ENCODE results near the gene SNED1.

SNED1 gene

DNA sequence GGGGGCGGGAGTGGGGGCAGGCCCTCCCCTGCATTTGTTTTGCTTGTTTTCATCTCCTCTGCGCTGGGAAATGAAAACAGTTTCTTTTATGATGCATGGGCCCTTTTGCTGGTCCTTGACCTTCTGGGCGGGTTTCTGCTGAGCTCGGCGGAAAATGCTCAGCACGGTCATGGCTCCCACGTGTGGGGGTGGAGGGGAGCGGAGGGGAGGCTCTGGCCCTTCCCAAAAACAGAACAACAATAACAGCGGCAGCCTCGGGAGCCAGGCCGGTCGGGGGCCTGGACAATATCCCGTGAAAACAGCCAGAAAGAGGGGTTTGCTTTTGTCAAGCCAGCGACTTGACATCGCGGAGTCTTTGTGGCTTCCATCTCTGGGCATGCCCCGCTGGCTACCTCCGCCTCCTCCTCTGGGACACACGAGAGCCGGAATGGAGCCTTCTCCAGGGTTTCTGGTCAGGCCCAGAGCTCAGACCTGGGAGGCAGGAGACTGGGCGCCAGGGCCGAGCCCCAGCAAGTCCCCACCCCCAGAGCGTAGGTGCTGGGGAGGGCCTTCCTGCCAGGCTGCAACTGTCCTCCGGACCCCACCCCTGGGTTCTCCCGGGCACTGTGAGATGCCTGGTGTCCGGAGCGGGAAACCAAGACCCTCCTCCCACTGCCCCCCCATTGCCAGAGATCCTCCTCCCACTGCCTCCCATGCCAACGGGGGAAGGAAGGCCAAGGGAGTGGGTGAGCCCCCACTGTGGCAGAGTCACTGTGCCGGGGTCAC lies 35.9 kb upstream of the SNED1 start:
- H3K9me3 ChIP-seq (ENCODE audit: low read length) = no peaks in the 10 kb centered on the region
- no peak overlapping the region for H3K9ac ChIP-seq (ENCODE audit: low read length)
- H3K27ac ChIP-seq (ENCODE audit: low read depth, low read length) = no peak overlapping the region
- H3K27me3 ChIP-seq (ENCODE audit: control insufficient read depth in 1 of 2, insufficient read depth in 2 of 2, low read length in 2 of 2) = peaks cover 0 to 18% of the 10 kb centered on the region in 2 donors
- H3K36me3 ChIP-seq (ENCODE audit: insufficient read depth, low read length) = no peaks in the 10 kb centered on the region
- no peak overlapping the region for H3K4me3 ChIP-seq (ENCODE audit: low read depth in 1 of 2, low read length in 2 of 2)
- peaks cover 16% of the 10 kb centered on the region for H3K4me1 ChIP-seq (ENCODE audit: insufficient read depth, low read length)

DNA sequence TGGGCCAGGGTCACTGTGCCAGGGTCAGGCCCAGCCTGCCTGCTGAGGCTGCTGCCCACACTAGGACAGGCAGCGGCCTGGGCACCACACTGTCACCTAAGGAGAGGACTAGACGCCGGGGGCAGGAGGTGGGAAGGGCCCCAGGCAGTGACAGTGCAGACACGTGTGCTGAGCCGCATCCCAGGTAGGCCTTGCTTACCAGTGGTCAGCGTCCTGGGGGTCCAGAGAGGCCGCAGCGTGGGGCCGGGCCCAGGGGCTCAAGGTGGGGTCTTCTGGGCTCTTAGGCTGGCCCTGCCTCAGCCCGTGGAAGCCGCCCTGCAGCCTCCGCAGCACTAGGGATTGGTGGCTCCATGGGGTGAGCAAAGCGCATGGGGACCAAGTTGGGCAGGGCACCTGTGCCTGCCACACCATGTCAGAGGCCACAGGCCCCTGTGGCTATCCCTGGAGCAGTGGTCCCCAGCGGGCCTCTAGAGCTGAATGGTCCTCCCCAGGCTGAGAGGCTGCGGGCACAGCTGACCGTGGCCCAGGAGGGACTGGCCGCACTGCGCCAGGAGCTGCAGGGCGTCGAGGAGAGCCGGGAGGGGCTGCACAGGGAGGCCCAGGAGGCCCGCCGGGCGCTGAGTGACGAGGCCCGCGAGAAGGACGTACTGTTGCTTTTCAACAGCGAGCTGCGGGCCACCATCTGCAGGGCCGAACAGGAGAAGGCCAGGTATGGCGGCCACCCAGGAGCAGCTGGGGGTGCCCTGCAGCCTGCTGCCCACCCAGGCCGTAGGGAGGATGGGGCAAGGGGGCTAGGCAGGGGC lies 35.2 kb upstream of the SNED1 start:
- H3K27ac ChIP-seq (ENCODE audit: low read depth, low read length) = no peak overlapping the region
- no peaks in the 10 kb centered on the region for H3K9me3 ChIP-seq (ENCODE audit: low read length)
- H3K27me3 ChIP-seq (ENCODE audit: control insufficient read depth in 1 of 2, insufficient read depth in 2 of 2, low read length in 2 of 2) = peaks cover 0 to 11% of the 10 kb centered on the region in 2 donors
- H3K9ac ChIP-seq (ENCODE audit: low read length) = no peak overlapping the region
- H3K36me3 ChIP-seq (ENCODE audit: insufficient read depth, low read length) = no peaks in the 10 kb centered on the region
- peaks cover 16% of the 10 kb centered on the region for H3K4me1 ChIP-seq (ENCODE audit: insufficient read depth, low read length)
- no peak overlapping the region for H3K4me3 ChIP-seq (ENCODE audit: low read depth in 1 of 2, low read length in 2 of 2)

DNA sequence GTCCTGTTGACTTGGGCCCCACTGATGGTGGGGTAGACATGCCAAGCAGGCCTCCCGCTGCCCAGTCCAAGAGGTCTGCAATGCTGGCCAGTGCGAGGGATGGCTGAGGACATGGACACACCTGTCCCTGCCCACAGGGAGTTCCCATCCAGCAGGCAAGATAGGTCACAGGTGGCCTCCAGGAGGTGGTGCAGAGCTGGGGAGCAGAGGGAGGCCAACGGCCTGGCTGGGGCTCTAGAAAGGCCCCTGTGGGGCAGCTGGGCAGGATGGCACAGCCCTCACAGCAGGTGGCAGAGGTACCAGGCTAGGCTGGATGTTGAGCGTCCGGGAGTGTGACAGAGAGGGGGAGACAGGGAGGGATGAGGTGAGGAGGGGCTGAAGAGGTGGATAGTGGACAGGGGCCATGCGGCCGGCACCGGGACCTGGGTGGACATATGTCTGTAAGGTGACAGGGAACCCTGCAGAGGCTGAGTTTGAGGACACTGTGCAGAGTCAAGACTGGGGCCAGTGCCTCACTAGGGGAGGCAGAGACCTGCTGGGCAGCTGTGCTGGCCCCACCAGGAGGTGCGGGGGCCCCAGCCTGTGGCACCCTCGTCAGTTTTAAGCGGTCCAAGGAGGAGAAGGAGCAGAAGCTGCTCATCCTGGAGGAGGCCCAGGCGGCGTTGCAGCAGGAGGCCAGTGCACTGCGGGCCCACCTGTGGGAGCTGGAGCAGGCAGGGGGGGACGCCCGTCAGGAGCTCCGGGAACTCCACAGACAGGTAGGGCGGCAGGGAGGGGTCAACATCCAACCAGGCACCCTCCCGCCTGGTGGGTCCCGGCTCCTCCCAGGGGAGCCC lies 34.3 kb upstream of the SNED1 start:
- no peaks in the 10 kb centered on the region for H3K36me3 ChIP-seq (ENCODE audit: insufficient read depth, low read length)
- H3K4me3 ChIP-seq (ENCODE audit: low read depth in 1 of 2, low read length in 2 of 2) = no peak overlapping the region
- H3K4me1 ChIP-seq (ENCODE audit: insufficient read depth, low read length) = peaks cover 16% of the 10 kb centered on the region
- H3K27me3 ChIP-seq (ENCODE audit: control insufficient read depth in 1 of 2, insufficient read depth in 2 of 2, low read length in 2 of 2) = peaks cover 0 to 8% of the 10 kb centered on the region in 2 donors
- no peak overlapping the region for H3K27ac ChIP-seq (ENCODE audit: low read depth, low read length)
- H3K9ac ChIP-seq (ENCODE audit: low read length) = no peak overlapping the region
- no peaks in the 10 kb centered on the region for H3K9me3 ChIP-seq (ENCODE audit: low read length)

DNA sequence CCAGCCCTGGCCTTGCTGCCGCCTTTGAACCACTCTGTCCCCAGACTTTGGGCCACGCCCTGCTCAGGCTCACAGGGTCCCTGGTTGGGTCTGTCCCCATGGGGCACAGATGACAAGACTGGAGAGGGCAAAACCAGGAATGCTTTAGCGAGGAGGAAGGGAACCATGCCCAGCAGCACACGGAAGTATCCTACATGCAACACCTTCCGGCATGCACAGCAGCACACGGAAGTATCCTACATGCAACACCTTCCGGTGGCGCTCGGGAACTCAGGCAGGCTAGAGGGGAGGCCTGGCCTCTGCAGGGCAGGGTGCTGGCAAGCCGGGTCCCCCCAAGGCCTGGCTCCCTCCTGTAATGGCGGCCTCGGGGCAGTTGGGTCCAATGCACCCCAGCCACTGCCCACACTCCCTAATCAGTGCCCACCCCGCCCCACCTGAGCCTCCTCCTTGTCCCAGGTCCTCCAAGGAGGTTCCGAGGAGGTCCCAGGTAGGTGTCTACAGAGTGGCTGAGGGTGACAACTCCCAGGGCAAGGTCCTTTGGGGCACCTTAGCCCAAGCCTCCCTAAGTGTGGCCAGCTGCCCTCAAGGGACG lies 33.6 kb upstream of the SNED1 start:
- H3K9ac ChIP-seq (ENCODE audit: low read length) = no peak overlapping the region

DNA sequence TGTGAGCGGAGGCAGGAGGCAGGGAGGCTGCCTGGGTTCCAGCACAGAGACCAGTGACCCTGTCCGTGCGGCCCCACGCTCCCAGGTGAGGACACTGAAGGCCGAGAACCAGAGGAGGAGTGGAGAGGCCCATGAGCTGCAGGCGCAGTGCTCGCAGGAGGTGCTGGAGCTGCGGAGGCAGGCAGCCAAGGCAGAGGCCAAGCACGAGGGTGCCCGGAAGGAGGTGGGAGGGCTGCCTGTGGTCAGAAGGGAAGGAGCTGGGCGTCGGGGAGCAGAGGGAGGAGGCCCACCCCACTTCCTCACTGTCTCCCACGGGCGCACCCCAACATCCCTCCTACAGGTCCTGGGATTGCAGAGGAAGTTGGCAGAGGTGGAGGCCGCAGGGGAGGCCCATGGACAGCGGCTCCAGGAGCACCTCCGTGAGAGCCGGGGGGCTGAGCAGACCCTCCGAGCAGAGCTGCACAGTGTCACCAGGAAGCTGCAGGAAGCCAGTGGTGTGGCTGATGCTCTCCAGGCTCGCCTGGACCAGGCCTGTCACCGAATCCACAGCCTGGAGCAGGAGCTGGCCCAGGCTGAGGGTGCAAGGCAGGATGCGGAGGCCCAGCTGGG lies 33.0 kb upstream of the SNED1 start:
- Histone ChIP-seq H3K36me3 (ENCODE audit: insufficient read depth, low read length) (no peaks in the 10 kb centered on the region), H3K27me3 (ENCODE audit: control insufficient read depth in 1 of 2, insufficient read depth in 2 of 2, low read length in 2 of 2) (peaks cover 0 to 2% of the 10 kb centered on the region in 2 donors), H3K9ac (ENCODE audit: low read length) (no peak overlapping the region), H3K4me3 (ENCODE audit: low read depth in 1 of 2, low read length in 2 of 2) (no peak overlapping the region), H3K4me1 (ENCODE audit: insufficient read depth, low read length) (peaks cover 13% of the 10 kb centered on the region), H3K9me3 (ENCODE audit: low read length) (no peaks in the 10 kb centered on the region), H3K27ac (ENCODE audit: low read depth, low read length) (no peak overlapping the region)

More for the DNA sequence above, 33.6 kb upstream of the SNED1 start:
- Histone ChIP-seq H3K27ac (ENCODE audit: low read depth, low read length) (no peak overlapping the region), H3K4me1 (ENCODE audit: insufficient read depth, low read length) (peaks cover 16% of the 10 kb centered on the region), H3K4me3 (ENCODE audit: low read depth in 1 of 2, low read length in 2 of 2) (no peak overlapping the region), H3K36me3 (ENCODE audit: insufficient read depth, low read length) (no peaks in the 10 kb centered on the region), H3K9me3 (ENCODE audit: low read length) (no peaks in the 10 kb centered on the region), H3K27me3 (ENCODE audit: control insufficient read depth in 1 of 2, insufficient read depth in 2 of 2, low read length in 2 of 2) (peaks cover 0 to 5% of the 10 kb centered on the region in 2 donors)

DNA sequence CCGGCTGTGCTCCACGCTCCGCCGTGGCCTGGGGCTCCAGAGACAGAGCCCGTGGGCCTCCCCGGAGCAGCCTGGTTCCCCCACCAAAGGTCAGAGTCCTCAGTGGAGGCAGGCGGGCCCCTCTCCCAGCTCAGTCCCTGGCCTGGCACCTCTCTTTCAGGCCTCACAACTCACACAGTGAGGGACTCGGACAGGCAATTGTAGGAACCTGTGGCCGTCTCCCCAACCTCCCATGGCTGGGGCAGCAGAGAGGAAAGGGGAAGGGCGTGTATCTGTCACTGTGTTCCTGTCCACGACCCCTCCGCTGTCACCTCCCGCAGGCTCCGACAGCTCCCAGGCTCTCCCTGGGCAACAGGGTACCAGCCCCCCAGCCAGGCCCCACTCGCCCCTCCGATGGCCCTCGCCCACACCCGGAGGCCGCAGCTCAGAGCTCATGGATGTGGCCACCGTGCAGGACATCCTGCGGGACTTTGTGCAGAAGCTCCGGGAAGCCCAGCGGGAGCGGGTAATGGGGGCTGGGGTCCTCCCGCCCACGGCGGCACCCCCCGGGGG lies 32.4 kb upstream of the SNED1 start:
- no peaks in the 10 kb centered on the region for H3K27me3 ChIP-seq (ENCODE audit: control insufficient read depth in 1 of 2, insufficient read depth in 2 of 2, low read length in 2 of 2)
- peaks cover 11% of the 10 kb centered on the region for H3K4me1 ChIP-seq (ENCODE audit: insufficient read depth, low read length)
- H3K27ac ChIP-seq (ENCODE audit: low read depth, low read length) = no peak overlapping the region
- H3K9me3 ChIP-seq (ENCODE audit: low read length) = no peaks in the 10 kb centered on the region
- H3K9ac ChIP-seq (ENCODE audit: low read length) = no peak overlapping the region
- no peak overlapping the region for H3K4me3 ChIP-seq (ENCODE audit: low read depth in 1 of 2, low read length in 2 of 2)
- no peaks in the 10 kb centered on the region for H3K36me3 ChIP-seq (ENCODE audit: insufficient read depth, low read length)

DNA sequence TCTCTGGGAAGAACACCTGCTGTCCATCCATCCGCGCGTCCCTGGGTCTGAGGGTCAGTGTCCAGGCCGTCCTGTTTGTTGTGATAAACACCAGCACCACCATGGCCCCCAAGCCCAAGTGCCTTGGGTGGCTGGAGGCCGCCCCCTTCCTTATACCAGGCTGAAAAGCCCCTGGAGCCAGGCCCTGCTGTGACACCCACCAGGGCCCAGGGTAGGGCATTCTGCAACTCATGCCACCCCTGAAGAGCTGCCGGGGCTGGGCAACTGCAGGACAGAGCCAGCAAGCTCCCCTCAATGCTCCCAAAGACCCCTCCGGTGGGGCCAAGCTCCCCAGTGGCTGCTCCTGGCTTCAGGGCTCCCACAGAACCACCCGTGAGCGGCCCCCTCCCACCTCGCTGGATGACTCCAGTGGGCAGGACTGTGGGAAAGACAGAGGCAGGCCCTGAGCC lies 31.9 kb upstream of the SNED1 start:
- peaks cover 6% of the 10 kb centered on the region for H3K4me1 ChIP-seq (ENCODE audit: insufficient read depth, low read length)
- H3K27ac ChIP-seq (ENCODE audit: low read depth, low read length) = no peak overlapping the region
- H3K4me3 ChIP-seq (ENCODE audit: low read depth in 1 of 2, low read length in 2 of 2) = no peak overlapping the region
- H3K9ac ChIP-seq (ENCODE audit: low read length) = no peak overlapping the region
- H3K27me3 ChIP-seq (ENCODE audit: control insufficient read depth in 1 of 2, insufficient read depth in 2 of 2, low read length in 2 of 2) = no peaks in the 10 kb centered on the region
- H3K9me3 ChIP-seq (ENCODE audit: low read length) = no peaks in the 10 kb centered on the region
- H3K36me3 ChIP-seq (ENCODE audit: insufficient read depth, low read length) = no peaks in the 10 kb centered on the region

DNA sequence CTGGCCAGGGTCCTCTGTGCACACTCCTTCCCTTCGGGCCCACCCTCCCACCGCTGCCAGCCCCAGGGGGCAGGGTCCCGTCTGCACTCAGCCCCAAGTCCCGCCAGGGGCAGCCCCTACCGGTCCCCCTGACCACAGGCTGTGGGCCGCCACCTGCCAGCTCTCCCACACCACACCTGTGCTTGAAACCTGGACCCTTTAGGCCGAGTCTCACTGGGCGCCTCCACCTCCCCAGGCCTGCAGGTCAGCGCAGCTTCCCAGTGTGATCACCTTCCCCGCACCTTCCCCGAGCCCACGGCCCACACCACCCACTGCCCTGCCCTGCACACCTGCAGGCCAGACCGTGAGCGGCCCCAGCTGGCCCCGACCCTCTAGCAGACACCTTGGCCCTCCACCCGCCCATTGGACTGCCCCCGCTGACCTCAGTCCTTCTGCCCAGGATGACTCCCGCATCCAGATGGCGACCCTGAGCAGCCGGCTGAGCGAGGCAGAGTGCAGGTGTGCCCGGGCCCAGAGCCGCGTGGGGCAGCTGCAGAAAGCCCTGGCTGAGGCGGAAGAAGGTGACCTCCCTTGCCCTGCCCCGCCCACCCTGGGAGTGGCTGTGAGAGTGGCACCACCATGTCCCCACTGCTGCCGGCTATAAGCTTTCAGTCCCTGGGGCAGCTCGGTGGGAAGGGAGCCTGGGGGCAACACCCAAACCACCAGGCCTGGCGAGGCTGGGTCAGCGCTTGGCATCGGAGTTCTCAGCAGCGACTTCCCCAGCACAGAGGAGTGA lies 31.3 kb upstream of the SNED1 start:
- no peaks in the 10 kb centered on the region for H3K9me3 ChIP-seq (ENCODE audit: low read length)
- H3K27me3 ChIP-seq (ENCODE audit: control insufficient read depth in 1 of 2, insufficient read depth in 2 of 2, low read length in 2 of 2) = no peaks in the 10 kb centered on the region
- no peak overlapping the region for H3K4me3 ChIP-seq (ENCODE audit: low read depth in 1 of 2, low read length in 2 of 2)
- H3K27ac ChIP-seq (ENCODE audit: low read depth, low read length) = no peak overlapping the region
- H3K36me3 ChIP-seq (ENCODE audit: insufficient read depth, low read length) = no peaks in the 10 kb centered on the region
- no peaks in the 10 kb centered on the region for H3K4me1 ChIP-seq (ENCODE audit: insufficient read depth, low read length)
- no peak overlapping the region for H3K9ac ChIP-seq (ENCODE audit: low read length)

DNA sequence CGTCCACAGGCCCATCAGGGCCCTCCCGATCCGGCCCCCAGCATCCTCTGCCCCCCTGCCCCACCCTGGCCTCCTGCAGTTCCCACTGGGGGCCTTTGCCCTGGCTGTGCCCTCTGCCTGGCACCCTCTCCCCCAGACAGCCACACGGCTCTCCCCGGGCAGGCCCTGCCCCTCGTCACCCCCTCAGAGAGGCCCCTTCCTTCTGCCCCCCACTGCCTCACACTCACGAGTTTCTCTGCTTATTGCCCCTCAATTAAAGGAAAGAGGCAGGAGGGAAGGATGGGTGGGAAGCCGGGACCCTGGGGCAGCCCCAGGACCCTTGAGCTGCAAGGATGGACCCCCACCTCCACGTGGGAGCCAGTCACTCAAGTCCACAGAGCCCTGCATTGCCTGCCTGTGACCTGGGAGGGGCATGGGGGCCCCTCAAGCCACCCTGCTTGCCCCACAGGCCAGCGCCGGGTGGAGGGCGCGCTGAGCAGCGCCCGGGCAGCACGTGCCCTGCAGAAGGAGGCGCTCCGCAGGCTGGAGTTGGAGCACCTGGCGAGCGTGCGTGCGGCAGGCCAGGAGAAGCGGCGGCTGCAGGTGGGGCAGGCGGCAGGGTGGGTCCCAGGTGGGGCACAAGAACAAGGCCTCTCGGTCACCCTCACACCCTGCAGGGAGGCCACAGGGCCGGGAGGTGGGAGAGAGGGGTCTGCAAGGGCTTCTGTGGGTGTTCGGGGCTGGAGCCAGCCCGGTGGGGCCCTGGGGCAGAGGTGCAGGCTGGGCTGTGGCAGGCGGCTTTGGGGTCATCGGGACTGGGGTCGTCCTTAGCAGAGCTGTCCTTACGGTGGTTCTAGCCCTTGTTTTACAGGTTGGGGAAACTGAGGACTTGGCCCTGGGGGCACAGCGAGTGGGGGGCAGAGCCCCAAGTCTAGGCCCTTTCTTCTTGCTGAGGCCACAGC lies 30.5 kb upstream of the SNED1 start:
- Histone ChIP-seq H3K36me3 (ENCODE audit: insufficient read depth, low read length) (no peaks in the 10 kb centered on the region), H3K9me3 (ENCODE audit: low read length) (no peaks in the 10 kb centered on the region), H3K27ac (ENCODE audit: low read depth, low read length) (no peak overlapping the region), H3K4me1 (ENCODE audit: insufficient read depth, low read length) (no peaks in the 10 kb centered on the region), H3K4me3 (ENCODE audit: low read depth in 1 of 2, low read length in 2 of 2) (no peak overlapping the region), H3K27me3 (ENCODE audit: control insufficient read depth in 1 of 2, insufficient read depth in 2 of 2, low read length in 2 of 2) (no peaks in the 10 kb centered on the region), H3K9ac (ENCODE audit: low read length) (no peak overlapping the region)

All from muscle layer of colon (tissue), 2 donors.